ENCODE results near the gene TSPAN12.

DNA sequence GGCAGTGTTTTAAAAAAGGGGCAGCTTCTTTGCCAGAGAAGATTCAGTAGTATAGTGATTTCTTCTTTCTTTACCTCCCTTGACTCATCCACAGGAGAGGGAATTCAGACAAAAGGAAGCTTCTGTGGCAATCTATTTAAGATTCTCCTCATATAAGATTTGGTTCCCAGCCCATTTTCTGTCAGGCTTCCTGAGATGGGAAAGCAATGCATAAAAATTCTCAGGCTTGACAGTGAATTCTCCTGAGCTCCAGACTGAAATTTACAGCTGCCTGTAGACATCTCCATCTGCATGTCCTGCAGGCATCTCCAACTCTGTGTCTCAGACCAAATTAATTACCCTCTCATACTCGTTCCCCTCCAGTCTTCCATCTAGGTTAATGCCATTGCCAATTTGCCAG lies 72.8 kb downstream of the TSPAN12 start:
- TF ChIP-seq, protein P1, sequence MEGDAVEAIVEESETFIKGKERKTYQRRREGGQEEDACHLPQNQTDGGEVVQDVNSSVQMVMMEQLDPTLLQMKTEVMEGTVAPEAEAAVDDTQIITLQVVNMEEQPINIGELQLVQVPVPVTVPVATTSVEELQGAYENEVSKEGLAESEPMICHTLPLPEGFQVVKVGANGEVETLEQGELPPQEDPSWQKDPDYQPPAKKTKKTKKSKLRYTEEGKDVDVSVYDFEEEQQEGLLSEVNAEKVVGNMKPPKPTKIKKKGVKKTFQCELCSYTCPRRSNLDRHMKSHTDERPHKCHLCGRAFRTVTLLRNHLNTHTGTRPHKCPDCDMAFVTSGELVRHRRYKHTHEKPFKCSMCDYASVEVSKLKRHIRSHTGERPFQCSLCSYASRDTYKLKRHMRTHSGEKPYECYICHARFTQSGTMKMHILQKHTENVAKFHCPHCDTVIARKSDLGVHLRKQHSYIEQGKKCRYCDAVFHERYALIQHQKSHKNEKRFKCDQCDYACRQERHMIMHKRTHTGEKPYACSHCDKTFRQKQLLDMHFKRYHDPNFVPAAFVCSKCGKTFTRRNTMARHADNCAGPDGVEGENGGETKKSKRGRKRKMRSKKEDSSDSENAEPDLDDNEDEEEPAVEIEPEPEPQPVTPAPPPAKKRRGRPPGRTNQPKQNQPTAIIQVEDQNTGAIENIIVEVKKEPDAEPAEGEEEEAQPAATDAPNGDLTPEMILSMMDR (IDR thresholded peaks at IDR 0.05), result no peak
- no peak for TF ChIP-seq KDM1A (IDR thresholded peaks at IDR 0.05; ENCODE audit: low read depth)

Data from A549 (cell line).